Rectal smooth muscle tissue (tissue), 1 donor: ENCODE measurements around the gene CHST8.
"Not testable (repeated sequence)": the region's sequence is repeated elsewhere in the genome, so short reads cannot be mapped to it uniquely, and the experiment has no call there.

Experiments
- H3K27ac ChIP-seq: one replicate; pipeline ENCODE4 v1.7.0; 2013; ENCODE audit warnings: low read depth, low read length, inconsistent platforms
- H3K27me3 ChIP-seq: one replicate; pipeline ENCODE4 v1.7.0; 2013; ENCODE audit warnings: low read length; ENCODE audit not compliant: control insufficient read depth, insufficient read depth
- H3K36me3 ChIP-seq: one replicate; pipeline ENCODE4 v1.7.0; 2013; ENCODE audit warnings: low read length; ENCODE audit not compliant: control insufficient read depth, insufficient read depth
- H3K4me1 ChIP-seq: one replicate; pipeline ENCODE4 v1.7.0; 2013; ENCODE audit warnings: low read length; ENCODE audit not compliant: control insufficient read depth, insufficient read depth
- H3K4me3 ChIP-seq: one replicate; pipeline ENCODE4 v1.7.0; 2013; ENCODE audit warnings: low read length
- H3K9ac ChIP-seq: one replicate; pipeline ENCODE4 v1.7.0; 2013; ENCODE audit warnings: low read length

The CHST8 gene

GRCh38 chr19:33693678-33694077 is 71.9 kb downstream of the CHST8 start:
- no peak overlapping the region for H3K4me3 ChIP-seq
- H3K36me3 ChIP-seq: no peaks in the 10 kb centered on the region
- H3K9ac ChIP-seq: no peak overlapping the region
- H3K27ac ChIP-seq: no peak overlapping the region
- no peaks in the 10 kb centered on the region for H3K27me3 ChIP-seq
- no peaks in the 10 kb centered on the region for H3K4me1 ChIP-seq

- not testable (repeated sequence) for H3K36me3 ChIP-seq, H3K27ac ChIP-seq, H3K4me3 ChIP-seq, H3K27me3 ChIP-seq, H3K4me1 ChIP-seq, H3K9ac ChIP-seq
Observed at GRCh38 chr19:33695547-33695946, 73.8 kb downstream of the CHST8 start.

GRCh38 chr19:33697766-33698165 is 76.0 kb downstream of the CHST8 start:
- Histone ChIP-seq H3K27me3 (no peaks in the 10 kb centered on the region), H3K36me3 (no peaks in the 10 kb centered on the region), H3K4me1 (no peaks in the 10 kb centered on the region), H3K4me3 (no peak overlapping the region), H3K9ac (no peak overlapping the region), H3K27ac (no peak overlapping the region)

- Histone ChIP-seq H3K9ac (no peak overlapping the region), H3K4me1 (no peaks in the 10 kb centered on the region), H3K27ac (no peak overlapping the region), H3K36me3 (no peaks in the 10 kb centered on the region), H3K4me3 (no peak overlapping the region), H3K27me3 (no peaks in the 10 kb centered on the region)
Observed at GRCh38 chr19:33698576-33699435, 77.1 kb downstream of the CHST8 start.

GRCh38 chr19:33699754-33700407 is 78.1 kb downstream of the CHST8 start:
- no peak overlapping the region for H3K4me3 ChIP-seq
- no peaks in the 10 kb centered on the region for H3K27me3 ChIP-seq
- H3K4me1 ChIP-seq: no peaks in the 10 kb centered on the region
- H3K36me3 ChIP-seq: no peaks in the 10 kb centered on the region
- no peak overlapping the region for H3K27ac ChIP-seq
- H3K9ac ChIP-seq: no peak overlapping the region

GRCh38 chr19:33700408-33701013 is 78.8 kb downstream of the CHST8 start:
- H3K4me1 ChIP-seq: no peaks in the 10 kb centered on the region

GRCh38 chr19:33701565-33701964 is 79.8 kb downstream of the CHST8 start:
- H3K4me3 ChIP-seq: no peak overlapping the region
- H3K27me3 ChIP-seq: no peaks in the 10 kb centered on the region
- no peaks in the 10 kb centered on the region for H3K4me1 ChIP-seq
- H3K27ac ChIP-seq: no peak overlapping the region
- no peaks in the 10 kb centered on the region for H3K36me3 ChIP-seq
- H3K9ac ChIP-seq: no peak overlapping the region

More at GRCh38 chr19:33700408-33701013, 78.8 kb downstream of the CHST8 start:
- Histone ChIP-seq H3K27me3 (no peaks in the 10 kb centered on the region), H3K9ac (no peak overlapping the region), H3K27ac (no peak overlapping the region), H3K4me3 (no peak overlapping the region), H3K36me3 (no peaks in the 10 kb centered on the region)

GRCh38 chr19:33702606-33703437 is 81.1 kb downstream of the CHST8 start:
- Histone ChIP-seq H3K27me3 (no peaks in the 10 kb centered on the region), H3K36me3 (no peaks in the 10 kb centered on the region), H3K4me1 (no peaks in the 10 kb centered on the region), H3K27ac (no peak overlapping the region), H3K9ac (no peak overlapping the region), H3K4me3 (no peak overlapping the region)

- Histone ChIP-seq H3K9ac (no peak overlapping the region), H3K4me3 (no peak overlapping the region), H3K36me3 (no peaks in the 10 kb centered on the region), H3K27ac (no peak overlapping the region), H3K4me1 (no peaks in the 10 kb centered on the region), H3K27me3 (no peaks in the 10 kb centered on the region)
Observed at GRCh38 chr19:33703438-33703750, 81.6 kb downstream of the CHST8 start.

- H3K27me3 ChIP-seq: no peaks in the 10 kb centered on the region
- no peak overlapping the region for H3K27ac ChIP-seq
- no peaks in the 10 kb centered on the region for H3K4me1 ChIP-seq
- no peaks in the 10 kb centered on the region for H3K36me3 ChIP-seq
- no peak overlapping the region for H3K4me3 ChIP-seq
- no peak overlapping the region for H3K9ac ChIP-seq
Observed at GRCh38 chr19:33703821-33704220, 82.1 kb downstream of the CHST8 start.

GRCh38 chr19:33704271-33704670 is 82.5 kb downstream of the CHST8 start:
- Histone ChIP-seq H3K36me3 (no peaks in the 10 kb centered on the region), H3K4me1 (no peaks in the 10 kb centered on the region), H3K9ac (no peak overlapping the region), H3K27me3 (no peaks in the 10 kb centered on the region), H3K4me3 (no peak overlapping the region), H3K27ac (no peak overlapping the region)
